ENCODE measurements around the gene RFXAP.

GRCh38 chr13:36804588-36804987, 14.4 kb upstream of the RFXAP start:
- TF ChIP-seq CTCF (optimal IDR thresholded peaks at IDR 0.05 in 1 of 3, IDR thresholded peaks at IDR 0.05 in 1 of 3, conservative IDR thresholded peaks at IDR 0.05 in 1 of 3; ENCODE audit: extremely low read depth in 1 of 3, insufficient read depth in 2 of 3, low read length in 3 of 3) (no peak), EZH2 (IDR thresholded peaks at IDR 0.05; ENCODE audit: low read length) (no peak)

Measured in keratinocyte (primary cell).